HCT116 (cell line): ENCODE results near the gene DPYD. TPM values are rescaled to one million over a fixed set of nuclear protein-coding genes. Genes with fewer than 3 reads are reported as not detected.

Experiments used
- ATAC-seq: fragments of 200-7000 bp; cut with Tn5 transposase; 2 replicates; pipeline ENCODE4 v1.9.1; 2020; ENCODE audit warnings: mild to moderate bottlenecking, moderate library complexity
- BruUV-seq: library from RNA; stranded (reverse); fragments of 400-500 nt; replicated peaks from 2 replicates; lab custom pipeline; 2021; lab: Mats Ljungman, UMichigan
- CTCF ChIA-PET: fragments of 300-600 bp; sonication (Branson Sonifier 250); formaldehyde crosslinking; loops from one replicate; lab custom pipeline; 2021; ENCODE audit warnings: antibody characterized with exemption; lab: Charles Lee
- POLR2A ChIA-PET: fragments of 300-600, 350-600 bp; sonication (Branson Sonifier 250); formaldehyde crosslinking; loops from one replicate; lab custom pipeline; 2021; ENCODE audit warnings: antibody characterized with exemption; lab: Charles Lee
- RAD21 ChIA-PET, 2 experiments: fragments of 300-600 bp; sonication (Branson Sonifier 250); formaldehyde crosslinking; loops; one replicate each; lab custom pipeline; 2023; ENCODE audit warnings: low total read pairs in 2 of 2; ENCODE audit not compliant: uncharacterized antibody in 2 of 2, unreplicated experiment in 2 of 2, low non-redundant PET in 1 of 2; lab: Charles Lee
- DNase-seq: peaks from one replicate; pipeline ENCODE4 v3.0.0-alpha.2; 2010; ENCODE audit warnings: low read depth, low spot score
- H2AFZ ChIP-seq: fragments of 200-600 bp; shearing (Covaris generic), sonication (generic); 2 replicates; pipeline ENCODE4 v1.6.1; 2017; ENCODE audit warnings: low read depth, mixed run types, mixed read lengths, antibody characterized with exemption, low read length; ENCODE audit not compliant: poor library complexity, severe bottlenecking
- H3K27ac ChIP-seq: 2 replicates; pipeline ENCODE4 v1.5.1; 2012; ENCODE audit warnings: low read depth, low read length
- H3K27me3 ChIP-seq: fragments of 200-600 bp; sonication (generic); 2 replicates; pipeline ENCODE4 v1.6.1; 2016; ENCODE audit warnings: mixed run types, low read length, mixed read lengths; ENCODE audit not compliant: insufficient read depth
- H3K36me3 ChIP-seq, 2 experiments: fragments of 200-500 bp in 1 of 2; fragments of 200-600 bp in 1 of 2; sonication (Bioruptor generic) in 1 of 2; sonication (generic) in 1 of 2; 2 replicates each; pipeline versions ENCODE4 v1.5.1 to v1.6.1; 2014 to 2016; ENCODE audit warnings: low read length in 2 of 2, inconsistent platforms in 1 of 2, mixed read lengths in 1 of 2, mixed run types in 1 of 2; ENCODE audit not compliant: insufficient read depth in 2 of 2, control insufficient read depth in 1 of 2
- H3K4me1 ChIP-seq, 2 experiments: fragments of 200-600 bp in 1 of 2; sonication (generic) in 1 of 2; 2 replicates each; pipeline versions ENCODE4 v1.5.1 to v1.6.1; 2012 to 2017; ENCODE audit warnings: low read length in 2 of 2, inconsistent platforms in 1 of 2, mild to moderate bottlenecking in 1 of 2, mixed read lengths in 1 of 2, mixed run types in 1 of 2, moderate library complexity in 1 of 2; ENCODE audit not compliant: insufficient read depth in 2 of 2, control insufficient read depth in 1 of 2
- H3K4me2 ChIP-seq: fragments of 200-600 bp; sonication (generic); 2 replicates; pipeline ENCODE4 v1.6.1; 2017; ENCODE audit warnings: mixed run types, low read length, mixed read lengths
- H3K4me3 ChIP-seq, 2 experiments: fragments of 200-600 bp in 1 of 2; sonication (generic) in 1 of 2; replicated peaks in 1 of 2; 2 replicates each; pipeline ENCODE4 v1.5.1; 2011 to 2016; ENCODE audit warnings: low read length in 2 of 2, control low read depth in 1 of 2, low read depth in 1 of 2, mild to moderate bottlenecking in 1 of 2, mixed read lengths in 1 of 2, mixed run types in 1 of 2
- H3K79me2 ChIP-seq: fragments of 200-600 bp; sonication (generic); 2 replicates; pipeline ENCODE4 v1.6.1; 2017; ENCODE audit warnings: mild to moderate bottlenecking, mixed run types, low read length, moderate library complexity, mixed read lengths; ENCODE audit not compliant: insufficient read depth
- H3K9ac ChIP-seq: fragments of 200-600 bp; sonication (generic); 2 replicates; pipeline ENCODE4 v1.6.1; 2016; ENCODE audit warnings: low read length, mixed read lengths
- H3K9me2 ChIP-seq: fragments of 200-600 bp; sonication (generic), shearing (Covaris generic); 2 replicates; pipeline ENCODE4 v1.6.1; 2017; ENCODE audit warnings: mixed run types, mild to moderate bottlenecking, moderate library complexity; ENCODE audit not compliant: insufficient read depth
- H3K9me3 ChIP-seq, 2 experiments: fragments of 200-500 bp in 1 of 2; fragments of 200-600 bp in 1 of 2; sonication (Bioruptor generic) in 1 of 2; sonication (generic) in 1 of 2; 2 replicates each; pipeline ENCODE4 v1.6.1; 2014 to 2017; ENCODE audit warnings: low read length in 2 of 2, mixed read lengths in 2 of 2, inconsistent platforms in 1 of 2, low read depth in 1 of 2, mild to moderate bottlenecking in 1 of 2, mixed run types in 1 of 2, moderate library complexity in 1 of 2; ENCODE audit not compliant: control insufficient read depth in 1 of 2, insufficient read depth in 1 of 2
- H4K20me1 ChIP-seq: fragments of 200-600 bp; sonication (generic), shearing (Covaris generic); 2 replicates; pipeline ENCODE4 v1.6.1; 2017; ENCODE audit warnings: mixed run types, mild to moderate bottlenecking, moderate library complexity; ENCODE audit not compliant: insufficient read depth
- EGR1 ChIP-seq: IDR thresholded peaks from 2 replicates; pipeline ENCODE4 v1.6.1; 2012; ENCODE audit warnings: low read depth
- ELF1 ChIP-seq: IDR thresholded peaks from 2 replicates; pipeline ENCODE4 v1.6.1; 2012; ENCODE audit warnings: low read depth, borderline replicate concordance
- EZH2 ChIP-seq: fragments of 200-600 bp; sonication (generic); IDR thresholded peaks from 2 replicates; pipeline ENCODE4 v1.6.1; 2017; ENCODE audit warnings: antibody characterized with exemption, mixed run types
- FOSL1 ChIP-seq: IDR thresholded peaks from 2 replicates; pipeline ENCODE4 v1.6.1; 2012; ENCODE audit warnings: low read depth
- JUND ChIP-seq: IDR thresholded peaks from 2 replicates; pipeline ENCODE4 v1.6.1; 2012
- POLR2A ChIP-seq: IDR thresholded peaks from 2 replicates; pipeline ENCODE4 v1.7.0; 2011; ENCODE audit warnings: borderline replicate concordance; ENCODE audit not compliant: insufficient read depth, insufficient read length; ENCODE audit errors: extremely low read depth
- POLR2AphosphoS5 ChIP-seq: IDR thresholded peaks from 2 replicates; pipeline ENCODE4 v1.6.1; 2011; ENCODE audit warnings: mild to moderate bottlenecking, low read depth, low read length, moderate library complexity
- SIN3A ChIP-seq: IDR thresholded peaks from 2 replicates; pipeline ENCODE4 v1.6.1; 2012; ENCODE audit warnings: low read depth
- SRF ChIP-seq: IDR thresholded peaks from 2 replicates; pipeline ENCODE4 v1.6.1; 2012; ENCODE audit warnings: low read depth
- YY1 ChIP-seq: IDR thresholded peaks from 2 replicates; pipeline ENCODE4 v1.6.1; 2011; ENCODE audit warnings: low read length, low read depth, moderate library complexity, mild to moderate bottlenecking; ENCODE audit not compliant: insufficient replicate concordance; ENCODE audit errors: extremely low read depth
- ZFX ChIP-seq: fragments of 450-650 bp; IDR thresholded peaks from 2 replicates; pipeline ENCODE4 v1.6.1; 2017
- ZNF274 ChIP-seq: fragments of 200-500 bp; sonication (Bioruptor generic); IDR thresholded peaks from 2 replicates; pipeline ENCODE4 v1.6.1; 2014; ENCODE audit warnings: mild to moderate bottlenecking, low read depth, low read length, inconsistent platforms
- intact Hi-C: fragments of 100-400 bp; cut with micrococcal nuclease; formaldehyde crosslinking; loops from 2 replicates; pipeline ENCODE4 v1.10.0; 2022
- total RNA-seq: library from RNA; stranded (reverse); gene quantifications from one replicate; pipeline ENCODE4 v1.2.1, GENCODE V29; 2021; ENCODE audit not compliant: unreplicated experiment
- TF ChIP-seq, protein P1 (sequence below), 3 experiments: fragments of 200-600 bp in 1 of 3; sonication (generic) in 1 of 3; IDR thresholded peaks in 2 of 3; conservative IDR thresholded peaks in 1 of 3; 2 replicates each; pipeline ENCODE4 v1.5.1; 2012 to 2017; ENCODE audit warnings: low read depth in 2 of 3, low read length in 2 of 3, antibody characterized with exemption in 1 of 3, borderline replicate concordance in 1 of 3, control low read depth in 1 of 3, mild to moderate bottlenecking in 1 of 3, mixed read lengths in 1 of 3, mixed run types in 1 of 3, moderate library complexity in 1 of 3; ENCODE audit not compliant: insufficient read depth in 1 of 3

Gene DPYD
- total RNA-seq, 1 experiment from 2014 or later: 1.7 TPM

DNA sequence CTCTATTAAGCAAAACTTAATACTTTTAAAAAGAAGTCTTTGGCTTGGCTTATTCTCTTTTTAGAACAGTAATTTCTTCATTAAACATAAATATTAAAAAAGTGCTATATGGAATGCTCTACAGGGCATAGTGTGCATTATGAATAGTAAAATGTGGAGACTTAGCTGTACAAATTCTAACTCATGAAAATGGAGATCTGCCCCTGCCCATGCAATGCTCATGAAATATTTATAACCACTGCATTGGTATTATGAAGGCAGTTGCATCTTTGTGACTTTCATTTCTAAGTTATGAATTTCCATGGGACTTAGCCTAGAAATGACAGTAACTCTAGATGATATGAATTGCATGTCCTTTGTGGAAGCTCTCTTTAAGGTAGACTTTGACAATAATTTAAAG, 613.3 kb downstream of the DPYD start (continued):
- TF ChIP-seq, protein P1, sequence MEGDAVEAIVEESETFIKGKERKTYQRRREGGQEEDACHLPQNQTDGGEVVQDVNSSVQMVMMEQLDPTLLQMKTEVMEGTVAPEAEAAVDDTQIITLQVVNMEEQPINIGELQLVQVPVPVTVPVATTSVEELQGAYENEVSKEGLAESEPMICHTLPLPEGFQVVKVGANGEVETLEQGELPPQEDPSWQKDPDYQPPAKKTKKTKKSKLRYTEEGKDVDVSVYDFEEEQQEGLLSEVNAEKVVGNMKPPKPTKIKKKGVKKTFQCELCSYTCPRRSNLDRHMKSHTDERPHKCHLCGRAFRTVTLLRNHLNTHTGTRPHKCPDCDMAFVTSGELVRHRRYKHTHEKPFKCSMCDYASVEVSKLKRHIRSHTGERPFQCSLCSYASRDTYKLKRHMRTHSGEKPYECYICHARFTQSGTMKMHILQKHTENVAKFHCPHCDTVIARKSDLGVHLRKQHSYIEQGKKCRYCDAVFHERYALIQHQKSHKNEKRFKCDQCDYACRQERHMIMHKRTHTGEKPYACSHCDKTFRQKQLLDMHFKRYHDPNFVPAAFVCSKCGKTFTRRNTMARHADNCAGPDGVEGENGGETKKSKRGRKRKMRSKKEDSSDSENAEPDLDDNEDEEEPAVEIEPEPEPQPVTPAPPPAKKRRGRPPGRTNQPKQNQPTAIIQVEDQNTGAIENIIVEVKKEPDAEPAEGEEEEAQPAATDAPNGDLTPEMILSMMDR (IDR thresholded peaks at IDR 0.05 in 2 of 3, conservative IDR thresholded peaks at IDR 0.05 in 1 of 3; ENCODE audit: borderline replicate concordance in 1 of 3, insufficient read depth in 1 of 3, low read depth in 2 of 3, low read length in 2 of 3): no peak
- TF ChIP-seq SRF (no peak), POLR2AphosphoS5 (no peak), ELF1 (no peak), YY1 (no peak), SIN3A (no peak), FOSL1 (no peak)

DNA sequence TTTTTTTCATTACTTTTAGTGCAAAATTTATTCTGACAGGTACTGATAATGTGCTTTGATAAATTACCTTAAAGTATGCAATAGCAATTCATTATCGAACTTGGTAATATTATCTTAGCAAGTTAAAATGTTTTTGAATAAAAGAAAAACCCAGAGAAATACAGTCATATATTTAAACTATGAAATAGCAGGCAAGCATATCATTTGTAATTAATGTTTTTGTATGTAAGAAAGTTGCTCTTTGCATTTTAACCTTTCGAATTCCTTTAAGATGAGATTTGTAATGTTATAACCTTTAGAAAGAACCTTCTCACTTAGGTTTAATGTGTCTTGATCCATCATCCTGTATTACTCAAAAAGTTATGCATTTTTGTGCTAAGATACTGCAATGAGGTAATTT, 613.7 kb downstream of the DPYD start:
- ATAC-seq: no peak

More for the DNA sequence above, 613.7 kb downstream of the DPYD start:
- no TSS peak for BruUV-seq
- Histone ChIP-seq H3K4me2 (no peak overlapping the region), H3K27me3 (no peaks in the 10 kb centered on the region), H3K4me1 (no peaks in the 10 kb centered on the region), H3K9ac (no peak overlapping the region), H3K9me3 (no peaks in the 10 kb centered on the region), H2AFZ (no peak overlapping the region), H3K9me2 (no peaks in the 10 kb centered on the region), H3K27ac (no peak overlapping the region), H3K4me3 (no peak overlapping the region), H3K79me2 (no peaks in the 10 kb centered on the region), H4K20me1 (no peaks in the 10 kb centered on the region), H3K36me3 (no peaks in the 10 kb centered on the region)
- DNase-seq: no peak
- POLR2A ChIA-PET: no interaction called here
- RAD21 ChIA-PET: no interaction called here
- CTCF ChIA-PET: no interaction called here
- intact Hi-C loops: no loop called here
- TF ChIP-seq SRF (no peak), EGR1 (no peak), ZFX (no peak), ELF1 (no peak), POLR2AphosphoS5 (no peak), YY1 (no peak), JUND (no peak), ZNF274 (no peak), POLR2A (no peak), SIN3A (no peak), EZH2 (no peak)
- TF ChIP-seq, protein P1 (IDR thresholded peaks at IDR 0.05 in 2 of 3, conservative IDR thresholded peaks at IDR 0.05 in 1 of 3; ENCODE audit: borderline replicate concordance in 1 of 3, insufficient read depth in 1 of 3, low read depth in 2 of 3, low read length in 2 of 3): no peak
